NCI-H128 (cell line): ENCODE data around the gene RIN2.

ENCODE experiments used
- DNase-seq: peaks from one replicate; lab custom pipeline; 2025; ENCODE audit not compliant: unreplicated experiment; lab: John Stamatoyannopoulos, UW

The RIN2 gene, protein sequence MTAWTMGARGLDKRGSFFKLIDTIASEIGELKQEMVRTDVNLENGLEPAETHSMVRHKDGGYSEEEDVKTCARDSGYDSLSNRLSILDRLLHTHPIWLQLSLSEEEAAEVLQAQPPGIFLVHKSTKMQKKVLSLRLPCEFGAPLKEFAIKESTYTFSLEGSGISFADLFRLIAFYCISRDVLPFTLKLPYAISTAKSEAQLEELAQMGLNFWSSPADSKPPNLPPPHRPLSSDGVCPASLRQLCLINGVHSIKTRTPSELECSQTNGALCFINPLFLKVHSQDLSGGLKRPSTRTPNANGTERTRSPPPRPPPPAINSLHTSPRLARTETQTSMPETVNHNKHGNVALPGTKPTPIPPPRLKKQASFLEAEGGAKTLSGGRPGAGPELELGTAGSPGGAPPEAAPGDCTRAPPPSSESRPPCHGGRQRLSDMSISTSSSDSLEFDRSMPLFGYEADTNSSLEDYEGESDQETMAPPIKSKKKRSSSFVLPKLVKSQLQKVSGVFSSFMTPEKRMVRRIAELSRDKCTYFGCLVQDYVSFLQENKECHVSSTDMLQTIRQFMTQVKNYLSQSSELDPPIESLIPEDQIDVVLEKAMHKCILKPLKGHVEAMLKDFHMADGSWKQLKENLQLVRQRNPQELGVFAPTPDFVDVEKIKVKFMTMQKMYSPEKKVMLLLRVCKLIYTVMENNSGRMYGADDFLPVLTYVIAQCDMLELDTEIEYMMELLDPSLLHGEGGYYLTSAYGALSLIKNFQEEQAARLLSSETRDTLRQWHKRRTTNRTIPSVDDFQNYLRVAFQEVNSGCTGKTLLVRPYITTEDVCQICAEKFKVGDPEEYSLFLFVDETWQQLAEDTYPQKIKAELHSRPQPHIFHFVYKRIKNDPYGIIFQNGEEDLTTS

DNA sequence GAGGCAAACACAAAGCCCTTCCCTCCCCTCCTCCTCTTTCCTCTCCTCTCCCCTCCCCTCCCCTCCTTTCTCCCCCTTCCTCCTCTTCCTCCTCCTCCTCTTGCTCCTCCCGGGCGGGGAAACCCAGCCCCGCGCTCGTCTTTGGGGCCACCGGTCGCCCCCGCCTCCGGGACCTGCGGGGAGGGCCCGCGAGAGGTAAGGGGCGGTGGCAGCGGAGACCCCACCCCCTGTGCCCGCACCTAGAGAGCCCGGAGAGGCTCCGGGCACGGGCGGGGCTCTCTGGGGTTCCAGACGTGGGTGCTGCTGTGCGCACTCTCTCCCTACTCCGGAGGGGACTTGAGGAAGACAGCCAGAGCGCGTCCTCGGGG lies at the start of gene RIN2:
RIN2 (plus strand) TSS at position 126 of the 368 bp plus-strand sequence. CDS start 131,344 bp downstream, outside the sequence.
- DNase-seq = no peak

DNA sequence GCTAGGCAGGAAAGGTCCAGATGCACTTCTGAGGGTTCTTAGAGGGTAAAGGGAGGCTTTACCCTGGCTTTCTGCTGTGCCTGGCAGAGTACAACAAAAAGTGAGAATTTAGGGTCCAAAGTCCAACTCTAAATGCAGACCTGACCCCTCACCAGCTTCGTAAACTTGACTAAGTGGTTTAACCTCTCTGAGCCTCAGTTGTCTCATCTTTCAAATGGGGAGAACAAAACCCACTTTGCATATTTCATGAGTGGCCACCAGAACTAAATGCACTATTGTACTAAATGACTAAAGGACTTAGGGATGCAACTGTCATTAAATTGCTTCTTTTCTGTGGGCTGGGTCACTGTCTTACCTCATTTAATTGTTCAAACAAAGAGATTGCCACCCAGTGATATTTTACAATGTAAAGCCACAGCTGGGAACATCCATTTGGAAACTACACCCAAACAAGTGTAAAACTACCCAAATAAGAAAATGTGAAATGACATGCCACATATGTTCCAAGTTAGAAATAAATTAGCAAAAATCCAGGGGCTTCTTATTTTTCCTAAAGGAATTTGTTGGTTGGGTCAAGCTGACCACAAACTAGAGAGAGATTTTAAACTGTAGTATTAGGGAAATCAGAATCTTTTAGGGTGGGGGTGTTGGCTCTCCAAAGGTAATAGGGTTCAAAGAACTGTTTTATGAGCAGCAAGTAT lies 48.3 kb upstream of the RIN2 start:
- DNase-seq = no peak

DNA sequence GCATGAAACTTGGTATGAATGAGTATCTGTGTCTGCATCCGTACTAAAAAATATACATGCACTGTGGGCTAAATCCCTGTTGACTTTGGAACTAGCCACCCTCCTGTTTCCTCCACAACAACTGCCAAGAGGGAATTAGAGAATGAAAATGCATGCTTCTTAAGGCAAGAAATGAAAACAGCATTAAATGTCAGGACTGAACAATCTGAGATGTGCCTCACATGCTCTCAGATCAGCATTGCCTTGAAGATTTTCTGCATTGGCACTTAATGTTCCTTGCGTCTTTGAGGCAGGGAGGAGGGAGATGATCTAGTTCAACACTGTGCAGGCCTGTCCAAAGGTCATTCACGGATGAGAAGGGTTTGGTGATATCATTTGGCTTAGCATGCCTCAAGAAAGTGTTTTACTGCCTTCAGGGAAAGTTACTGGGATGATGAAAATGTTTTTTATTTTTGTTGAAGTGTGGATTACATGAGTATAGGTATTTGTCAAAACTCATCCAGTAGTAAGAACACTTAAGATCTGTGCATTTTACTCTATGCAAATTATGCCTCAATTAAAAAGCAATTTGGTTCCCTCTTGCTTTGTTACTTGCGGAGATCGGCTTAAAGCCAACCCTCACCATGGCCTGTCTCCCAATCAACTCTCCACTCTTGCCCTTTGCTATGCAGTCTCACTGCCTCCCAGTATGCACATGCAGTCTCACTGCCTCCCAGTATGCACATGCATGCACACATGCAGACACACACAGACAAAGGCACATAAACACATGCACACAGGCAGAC lies 47.5 kb upstream of the RIN2 start:
- no peak for DNase-seq

DNA sequence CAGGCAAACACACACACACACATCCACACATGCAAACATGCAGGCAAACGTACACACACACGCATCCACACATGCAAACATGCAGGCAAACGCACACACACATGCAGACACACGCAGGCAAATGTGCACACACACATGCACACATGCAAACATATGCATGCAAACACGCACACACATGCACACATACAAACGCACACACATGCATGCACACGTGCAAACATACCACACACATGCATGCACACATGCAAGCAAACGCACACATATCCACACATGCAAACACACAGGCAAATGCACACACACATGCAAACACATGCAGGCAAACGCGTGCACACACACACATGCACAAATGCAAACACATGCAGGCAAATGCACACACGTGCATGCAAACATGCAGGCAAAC lies 46.9 kb upstream of the RIN2 start:
- no peak for DNase-seq

DNA sequence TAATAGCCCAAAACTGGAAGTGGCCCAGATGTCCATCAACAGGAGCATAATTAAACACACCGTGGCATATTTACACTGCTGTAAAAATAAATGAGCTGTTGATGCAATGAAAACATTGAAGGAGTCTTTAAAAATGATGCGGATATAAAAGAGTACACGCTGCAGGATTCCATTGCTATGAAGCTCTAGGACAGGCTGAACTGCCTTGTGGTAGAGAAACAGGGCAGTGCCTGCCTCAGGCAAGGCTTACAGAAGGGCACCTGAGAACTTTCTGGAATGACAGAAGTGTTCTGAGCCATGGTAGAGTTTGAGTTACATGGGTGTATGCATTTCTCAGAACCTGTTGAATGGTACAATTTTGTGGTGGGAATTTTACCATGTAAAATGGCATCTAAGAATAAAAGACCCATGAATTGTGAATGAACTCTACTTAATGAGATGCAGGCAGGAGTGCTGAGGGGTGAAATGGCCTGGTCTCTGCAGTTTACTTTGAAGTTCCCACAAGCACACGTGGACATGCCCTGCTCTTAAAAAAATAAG lies 45.3 kb upstream of the RIN2 start:
- DNase-seq = no peak

DNA sequence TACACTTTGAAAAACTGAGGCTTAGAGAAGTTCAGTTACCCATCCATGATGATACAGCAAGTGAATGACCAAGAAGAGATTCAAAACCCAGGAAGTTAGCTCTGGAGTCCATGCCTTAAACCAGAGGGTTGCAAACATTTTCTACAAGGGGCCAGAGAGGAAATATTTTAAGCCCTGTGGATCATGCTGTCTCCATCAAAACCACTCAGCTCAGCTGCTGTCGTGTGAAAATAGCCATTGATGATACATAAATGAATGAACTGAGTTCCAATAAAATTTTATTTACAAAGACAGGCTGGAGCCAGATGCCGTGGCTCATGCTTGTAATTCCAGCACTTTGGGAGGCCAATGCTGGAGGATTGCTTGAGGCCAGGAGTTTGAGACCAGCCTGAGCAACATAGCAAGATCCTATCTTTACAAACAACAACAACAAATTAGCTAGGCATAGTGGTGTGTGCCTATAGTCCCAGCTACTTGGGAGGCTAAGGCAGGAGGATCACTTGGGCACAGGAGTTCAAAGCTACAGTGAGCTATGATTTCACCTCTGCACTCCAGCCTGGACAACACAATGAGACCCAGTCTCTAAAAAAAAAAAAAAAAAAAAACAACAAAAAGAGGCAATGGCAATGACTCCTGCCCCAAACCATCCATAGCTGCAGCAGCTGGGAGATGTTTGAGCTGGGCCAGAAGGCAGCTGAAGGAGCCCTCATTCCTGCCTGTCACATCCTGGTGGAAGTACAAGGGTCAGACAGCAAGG lies 44.1 kb upstream of the RIN2 start:
- DNase-seq = no peak

DNA sequence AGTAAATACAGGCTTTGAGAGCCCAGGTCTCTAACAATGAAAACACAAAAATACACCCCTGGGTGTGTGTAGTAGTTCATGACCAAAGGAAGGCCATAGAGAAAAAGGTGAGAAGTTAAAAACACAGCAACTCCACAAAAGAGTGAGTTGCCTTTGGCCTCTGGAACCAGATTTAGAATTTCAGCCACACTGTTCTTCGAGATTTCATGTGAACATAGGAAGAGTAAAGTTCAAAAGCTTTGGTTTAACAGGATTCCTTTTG lies 43.5 kb upstream of the RIN2 start:
- DNase-seq = no peak

DNA sequence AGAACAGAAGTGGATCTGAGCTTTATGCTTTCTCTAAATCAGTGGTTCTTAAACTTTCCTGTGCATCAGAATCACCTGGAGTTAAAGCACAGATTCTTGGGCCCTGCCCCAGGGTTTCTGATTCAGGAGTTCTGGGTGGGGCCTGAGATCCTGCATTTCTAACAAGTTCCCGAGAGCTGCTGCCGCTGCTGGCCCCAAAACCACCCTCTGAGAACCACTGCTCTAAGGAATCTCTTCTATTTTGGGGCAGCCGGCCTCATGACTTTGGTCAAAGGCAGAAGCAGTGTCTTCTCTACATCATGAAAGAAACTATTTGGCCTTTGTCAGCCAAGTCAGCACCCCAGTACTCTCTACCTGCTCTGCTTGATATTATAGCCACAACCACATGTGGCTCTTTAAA lies 42.1 kb upstream of the RIN2 start:
- DNase-seq = no peak

DNA sequence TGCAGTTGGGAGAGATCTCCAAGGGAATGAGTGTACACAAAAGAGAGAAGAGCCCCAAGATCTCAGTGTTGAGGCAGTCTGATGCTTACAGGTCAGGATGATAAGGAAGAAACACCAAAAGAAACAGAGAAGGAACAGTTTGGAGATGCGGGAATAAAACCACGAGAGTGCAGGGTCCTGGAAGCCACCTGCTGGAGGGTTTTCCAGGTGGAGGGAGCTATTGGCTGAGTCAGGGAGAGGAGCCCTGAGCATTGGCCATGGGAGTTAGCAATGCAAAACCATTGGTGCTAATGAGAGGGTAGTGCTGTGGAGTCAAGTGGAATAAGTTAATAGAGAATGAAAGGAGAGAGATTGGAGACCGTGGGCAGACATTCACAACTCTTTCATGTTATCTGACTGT lies 39.2 kb upstream of the RIN2 start:
- DNase-seq = no peak

DNA sequence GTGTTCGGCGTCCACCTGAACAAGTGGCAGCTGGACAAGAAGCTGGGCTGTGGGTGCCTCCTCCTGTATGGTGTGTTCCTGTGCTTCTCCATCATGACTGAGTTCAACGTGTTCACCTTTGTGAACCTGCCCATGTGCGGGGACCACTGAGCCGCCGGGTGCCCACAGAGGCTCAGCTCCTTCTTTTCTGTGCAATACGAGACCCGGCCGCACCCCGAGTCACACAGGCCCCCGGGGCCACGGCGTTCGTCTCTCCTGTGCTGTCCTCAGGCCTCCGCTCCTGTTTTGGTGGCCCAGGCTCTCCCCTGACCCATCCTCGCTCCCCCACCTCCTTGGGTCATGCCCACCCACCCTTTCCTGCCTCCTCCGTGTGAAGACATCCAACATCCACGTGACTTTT lies 37.1 kb upstream of the RIN2 start:
- DNase-seq = no peak

DNA sequence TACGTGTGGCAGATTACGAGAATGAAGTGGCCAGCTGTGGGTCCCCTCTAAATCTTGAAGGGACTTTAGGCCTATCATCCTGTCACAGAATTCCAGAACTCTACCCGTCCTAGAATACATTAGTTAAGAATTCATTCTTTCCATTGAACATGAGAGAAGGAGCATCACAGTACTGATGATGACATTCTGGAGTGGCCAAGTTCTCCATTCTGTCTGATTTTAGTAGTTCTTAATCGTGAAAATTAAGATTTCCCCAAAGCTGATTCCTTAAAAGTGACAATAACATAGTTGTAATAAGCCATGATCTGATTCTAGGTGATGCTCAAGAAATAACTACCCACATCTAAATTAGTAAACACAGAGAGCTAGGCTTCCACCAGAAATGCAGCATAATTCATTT lies 35.0 kb upstream of the RIN2 start:
- DNase-seq = no peak

DNA sequence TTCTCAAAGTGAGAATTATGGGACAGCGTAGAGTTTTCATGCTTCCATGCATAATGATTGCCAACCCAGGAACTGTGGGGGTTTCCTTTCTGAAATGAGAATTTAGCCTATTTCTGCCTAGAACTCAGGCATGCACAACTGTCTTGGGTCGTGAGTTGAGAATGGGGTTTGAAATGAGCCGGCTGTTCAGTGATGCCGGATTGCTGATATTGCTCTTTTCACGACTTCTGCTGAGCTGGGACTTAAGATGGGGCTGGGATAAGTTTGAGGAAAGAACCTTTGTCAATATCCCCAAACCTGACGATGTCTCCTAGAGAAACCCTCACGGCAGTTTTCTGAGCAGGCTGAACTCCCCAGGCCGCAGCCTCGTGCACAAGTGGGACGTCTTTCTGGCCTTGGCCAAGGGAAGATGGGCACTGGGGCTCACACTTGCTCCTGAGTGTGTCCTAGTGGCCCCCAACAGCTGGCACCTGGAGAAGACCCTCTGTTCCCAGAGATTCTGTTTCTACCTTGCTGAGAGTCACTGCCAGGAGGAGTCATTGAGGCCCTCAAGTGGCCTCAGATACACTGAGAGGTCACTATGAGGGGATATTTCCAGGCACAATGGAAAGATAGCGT lies 34.1 kb upstream of the RIN2 start:
- no peak for DNase-seq

DNA sequence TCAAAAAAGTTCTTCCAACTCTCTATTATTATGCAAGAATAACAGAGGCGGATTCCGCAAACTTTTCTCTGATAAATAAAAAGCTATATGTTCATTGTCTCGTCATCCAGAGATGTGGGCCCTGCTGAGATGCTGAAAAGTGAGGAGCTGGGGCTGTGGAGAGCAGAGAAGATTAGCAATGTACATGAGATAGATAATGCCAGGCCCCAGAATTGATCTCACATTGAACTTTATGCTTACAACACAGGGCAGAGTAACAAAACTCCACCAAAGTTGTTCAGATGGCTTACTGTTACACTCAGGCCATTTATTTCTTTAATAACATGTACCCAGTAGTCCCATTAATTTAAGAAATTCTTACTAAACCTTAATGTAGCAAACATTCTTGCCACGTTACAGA lies 32.7 kb upstream of the RIN2 start:
- no peak for DNase-seq

DNA sequence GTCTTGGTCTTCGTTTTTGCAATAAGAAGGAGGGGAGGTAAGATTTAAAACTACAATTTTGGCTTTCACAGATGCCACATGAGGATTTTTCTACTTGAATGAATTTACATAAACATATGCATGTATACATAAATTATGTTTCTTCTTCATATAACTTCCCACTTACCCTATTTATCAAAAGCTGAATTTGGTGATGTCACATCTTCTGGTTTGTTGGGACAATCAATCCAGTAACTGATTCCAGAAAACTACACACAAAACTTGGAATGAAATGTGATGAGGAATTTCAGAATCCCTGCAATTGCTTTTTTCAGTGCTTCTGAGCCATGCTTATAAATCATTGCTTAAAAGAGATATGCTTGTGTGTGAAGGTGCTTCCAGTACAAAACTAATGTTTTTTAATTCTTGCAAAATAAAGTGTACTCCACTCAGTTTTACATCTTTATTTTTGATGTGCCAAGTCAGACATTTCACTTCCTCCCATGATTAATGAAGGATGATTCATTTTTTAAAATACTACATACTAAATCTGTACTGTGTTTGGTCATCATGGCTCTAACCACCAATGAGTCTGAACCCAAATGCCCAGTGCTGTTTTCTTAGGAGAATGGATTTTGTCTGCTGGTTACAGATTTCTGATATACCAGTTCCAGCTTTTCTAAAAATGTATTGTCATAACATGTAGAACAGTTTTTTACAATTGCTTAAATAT lies 32.1 kb upstream of the RIN2 start:
- no peak for DNase-seq

DNA sequence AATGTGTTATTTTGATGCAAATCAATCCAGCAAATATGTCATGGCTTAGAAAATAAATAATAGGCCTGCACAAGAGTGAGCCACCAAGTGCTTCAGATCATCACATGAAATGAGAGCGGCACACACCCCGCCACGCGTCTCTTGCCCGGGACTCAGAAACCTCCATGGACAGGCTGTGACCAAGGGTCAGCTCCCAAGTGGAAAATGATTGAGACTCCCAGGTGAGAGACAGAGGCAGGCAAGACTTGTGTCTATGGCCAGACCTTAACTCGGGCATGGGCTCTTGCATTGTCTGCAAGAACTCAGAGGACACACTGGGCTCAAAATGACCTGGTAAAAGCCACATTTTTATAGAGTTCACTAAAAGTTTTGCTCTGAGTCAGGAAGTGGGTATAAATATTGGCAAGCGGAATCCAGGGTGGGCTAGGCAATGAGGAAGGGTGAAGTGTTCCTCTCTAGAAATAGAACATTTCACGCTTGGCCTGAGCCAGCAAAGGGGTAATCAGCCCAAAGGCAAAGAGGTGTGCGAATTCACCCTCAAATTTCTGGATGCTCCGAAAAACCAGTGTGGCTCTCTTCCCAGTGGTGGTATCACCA lies 30.7 kb upstream of the RIN2 start:
- DNase-seq = no peak

DNA sequence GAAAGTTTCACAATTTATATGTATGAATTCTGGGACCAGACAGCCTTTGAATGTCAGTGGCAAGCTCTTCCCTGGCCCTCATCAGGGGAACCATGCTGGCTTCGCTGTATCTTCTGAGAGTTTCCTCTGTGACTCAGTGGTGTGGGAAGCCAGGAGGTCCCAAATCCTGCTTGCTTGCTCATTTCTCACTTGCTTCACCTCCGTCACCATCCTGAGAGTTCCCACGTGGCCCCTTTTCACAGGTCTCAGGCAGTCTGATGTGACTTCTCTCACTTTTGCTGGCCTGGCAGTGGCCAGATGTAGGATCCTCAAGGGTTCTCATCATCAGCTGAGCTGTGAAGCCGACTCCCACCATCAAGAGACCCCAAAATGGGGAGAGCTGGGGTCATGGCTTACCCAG lies 28.4 kb upstream of the RIN2 start:
- no peak for DNase-seq

DNA sequence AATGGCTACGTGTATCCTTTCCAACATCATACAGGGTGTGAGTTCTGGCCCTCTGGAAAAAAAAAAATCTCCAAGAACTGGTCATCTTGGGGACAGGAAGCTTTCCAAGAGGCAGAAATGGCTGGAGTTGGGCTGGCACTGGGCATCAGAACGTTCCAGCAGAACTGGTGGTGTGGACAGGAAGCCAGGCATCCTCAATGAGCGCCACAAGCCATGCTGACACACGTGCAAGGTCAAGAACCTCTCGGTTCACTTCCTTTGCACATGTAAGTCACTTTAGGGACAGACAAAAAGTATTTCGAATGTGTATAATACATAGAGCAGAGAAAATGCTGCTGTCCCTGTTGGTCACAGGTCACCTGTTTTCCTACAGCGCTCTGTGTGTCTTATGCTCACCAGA lies 27.4 kb upstream of the RIN2 start:
- DNase-seq = no peak

DNA sequence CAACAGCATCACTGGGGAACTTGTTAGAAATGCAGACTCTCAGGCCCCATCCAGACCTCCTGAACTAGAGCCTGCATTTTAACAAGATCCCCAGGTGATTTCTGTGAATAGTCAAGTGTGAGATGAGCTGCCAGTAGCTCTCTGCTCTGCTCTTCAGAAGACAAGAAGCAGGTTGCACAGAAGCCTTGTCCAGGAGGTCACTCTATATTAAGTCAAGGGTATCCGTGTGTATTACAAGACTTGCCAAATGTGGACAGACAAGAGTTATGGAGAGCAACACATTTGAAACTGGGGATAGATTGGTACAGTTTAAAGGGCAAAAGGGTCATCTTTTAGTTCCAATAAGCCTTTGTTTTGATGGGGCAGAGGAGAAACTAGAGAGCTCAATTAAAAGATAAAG lies 23.2 kb upstream of the RIN2 start:
- DNase-seq = no peak

DNA sequence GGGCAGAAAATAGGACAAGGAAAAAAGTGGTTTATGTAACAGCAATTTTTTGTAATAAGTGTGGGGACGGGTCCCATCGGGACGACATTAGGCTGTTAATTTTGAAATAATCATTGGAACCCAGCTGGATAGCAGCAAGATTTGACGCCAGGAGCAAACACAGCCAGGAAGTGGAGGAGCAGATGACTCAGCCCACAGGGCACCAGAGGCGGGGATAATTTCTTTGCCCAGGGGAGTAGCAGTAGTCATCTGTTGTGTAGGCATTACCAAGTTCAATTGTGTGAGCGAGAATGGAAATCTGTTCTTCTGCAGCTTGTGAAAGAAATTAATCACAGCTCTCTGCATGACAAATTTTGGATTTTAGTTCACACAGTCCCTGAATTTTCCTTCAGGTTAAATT lies 22.6 kb upstream of the RIN2 start:
- DNase-seq = no peak
